ENCODE data around the gene LMLN. TPM values are rescaled to one million over a fixed set of nuclear protein-coding genes. Genes with fewer than 3 reads are reported as not detected.
"Not testable (repeated sequence)": the region's sequence is repeated elsewhere in the genome, so short reads cannot be mapped to it uniquely, and the experiment has no call there.

Gene LMLN
- total RNA-seq, 4 donors from 2014 or later, result 2.8 to 7.5 (median 4.1) TPM

GRCh38 chr3:198032039-198032936, 72.3 kb downstream of the LMLN start:
- ATAC-seq, result no peak
- no peak overlapping the region for H3K4me3 ChIP-seq
- H3K9me3 ChIP-seq, result no peaks in the 10 kb centered on the region
- peaks cover 0 to 14% of the 10 kb centered on the region in 2 donors for H3K36me3 ChIP-seq
- no peaks in the 10 kb centered on the region for H3K4me1 ChIP-seq
- TF ChIP-seq POLR2AphosphoS5 (IDR thresholded peaks at IDR 0.05) (no peak), POLR2A (IDR thresholded peaks at IDR 0.05) (no peak)
- H3K27me3 ChIP-seq, result no peaks in the 10 kb centered on the region
- 66 to 70% methylated on average over 11 to 13 of the region's 18 CpGs for WGBS, 2 donors (ENCODE audit: low coverage in 1 of 2)
- H3K27ac ChIP-seq, result no peak overlapping the region

GRCh38 chr3:198043119-198043518, 83.1 kb downstream of the LMLN start:
- 83 to 91% methylated on average over 2 to 6 of the region's 9 CpGs for WGBS, 2 donors (ENCODE audit: low coverage in 1 of 2)
- Histone ChIP-seq H3K27ac (no peak overlapping the region), H3K4me3 (no peak overlapping the region), H3K27me3 (no peaks in the 10 kb centered on the region), H3K36me3 (peaks cover 0 to 23% of the 10 kb centered on the region in 2 donors), H3K4me1 (no peaks in the 10 kb centered on the region), H3K9me3 (no peaks in the 10 kb centered on the region)
- TF ChIP-seq POLR2AphosphoS5 (IDR thresholded peaks at IDR 0.05) (no peak), CTCF (IDR thresholded peaks at IDR 0.05) (no peak)
- no peak for ATAC-seq

- WGBS, 2 donors (ENCODE audit: low coverage in 1 of 2), result no CpG with 5 or more reads among the region's 8 CpGs
- no peak overlapping the region for H3K27ac ChIP-seq
- H3K4me1 ChIP-seq, result no peaks in the 10 kb centered on the region
- H3K27me3 ChIP-seq, result peaks cover 7% of the 10 kb centered on the region
- no peaks in the 10 kb centered on the region for H3K36me3 ChIP-seq
- TF ChIP-seq CTCF (IDR thresholded peaks at IDR 0.05), result no peak
- no peak for TF ChIP-seq POLR2A (IDR thresholded peaks at IDR 0.05)
- TF ChIP-seq POLR2AphosphoS5 (IDR thresholded peaks at IDR 0.05), result no peak
- TF ChIP-seq EP300 (IDR thresholded peaks at IDR 0.05), result no peak
- H3K4me3 ChIP-seq, result no peak overlapping the region
- no peaks in the 10 kb centered on the region for H3K9me3 ChIP-seq
- ATAC-seq, result no peak
Observed at GRCh38 chr3:198046120-198046857, 86.3 kb downstream of the LMLN start.

- H3K4me1 ChIP-seq, result no peaks in the 10 kb centered on the region
- TF ChIP-seq CTCF (IDR thresholded peaks at IDR 0.05), result no peak
- TF ChIP-seq EP300 (IDR thresholded peaks at IDR 0.05), result no peak
- no peak for TF ChIP-seq POLR2A (IDR thresholded peaks at IDR 0.05)
- no peak for TF ChIP-seq POLR2AphosphoS5 (IDR thresholded peaks at IDR 0.05)
- H3K4me3 ChIP-seq, result no peak overlapping the region
- no peaks in the 10 kb centered on the region for H3K9me3 ChIP-seq
- peaks cover 8% of the 10 kb centered on the region for H3K27me3 ChIP-seq
- H3K36me3 ChIP-seq, result no peaks in the 10 kb centered on the region
- no peak overlapping the region for H3K27ac ChIP-seq
- no peak for ATAC-seq
Observed at GRCh38 chr3:198048445-198048844, 88.4 kb downstream of the LMLN start.

GRCh38 chr3:198051836-198052235, 91.8 kb downstream of the LMLN start:
- H3K27ac ChIP-seq, result no peak overlapping the region
- H3K27me3 ChIP-seq, result peaks cover 8% of the 10 kb centered on the region
- no peaks in the 10 kb centered on the region for H3K36me3 ChIP-seq
- TF ChIP-seq POLR2AphosphoS5 (IDR thresholded peaks at IDR 0.05) (no peak), POLR2A (IDR thresholded peaks at IDR 0.05) (no peak), CTCF (IDR thresholded peaks at IDR 0.05) (no peak), EP300 (IDR thresholded peaks at IDR 0.05) (no peak)
- no peak overlapping the region for H3K4me3 ChIP-seq
- no peaks in the 10 kb centered on the region for H3K4me1 ChIP-seq
- no peaks in the 10 kb centered on the region for H3K9me3 ChIP-seq
- WGBS, 2 donors (ENCODE audit: low coverage in 1 of 2), result 65 to 90% methylated on average over 2 of the region's 2 CpGs
- no peak for ATAC-seq

GRCh38 chr3:198053462-198053861, 93.4 kb downstream of the LMLN start:
- H3K4me1 ChIP-seq, ATAC-seq, H3K27ac ChIP-seq, H3K9me3 ChIP-seq, H3K36me3 ChIP-seq, H3K4me3 ChIP-seq: not testable (repeated sequence)
- H3K27me3 ChIP-seq, result peaks cover 10% of the 10 kb centered on the region

Measured in gastroesophageal sphincter (tissue), 4 donors.